Activated CD8-positive, alpha-beta T cell treated with anti-CD3 and anti-CD28 coated beads for 36 hours (primary cell): ENCODE data around the gene KIRREL1. TPM values are rescaled to one million over a fixed set of nuclear protein-coding genes. Genes with fewer than 3 reads are reported as not detected.

Experiments used
- ATAC-seq: fragments of 200-7000 bp; cut with Tn5 transposase; one replicate; pipeline ENCODE4 v1.10.0; 2021; ENCODE audit warnings: mild to moderate bottlenecking, moderate library complexity
- CTCF ChIA-PET: fragments of 350-600 bp; sonication (Branson Sonifier 250); formaldehyde crosslinking; loops from one replicate; lab custom pipeline; 2021; ENCODE audit warnings: antibody characterized with exemption; lab: Charles Lee
- POLR2A ChIA-PET: fragments of 350-600 bp; sonication (Branson Sonifier 250); formaldehyde crosslinking; loops from one replicate; lab custom pipeline; 2021; ENCODE audit warnings: antibody characterized with exemption; lab: Charles Lee
- DNase-seq: peaks from one replicate; pipeline ENCODE4 v3.0.0-alpha.2; 2020
- H3K27ac Mint-ChIP-seq: one replicate; pipeline ENCODE4 v1.8.0; 2021; ENCODE audit warnings: mild to moderate bottlenecking, mixed read lengths
- H3K27me3 Mint-ChIP-seq: one replicate; pipeline ENCODE4 v1.8.0; 2021; ENCODE audit warnings: mixed read lengths
- H3K36me3 Mint-ChIP-seq: one replicate; pipeline ENCODE4 v1.8.0; 2021; ENCODE audit warnings: low read depth, mixed read lengths
- H3K4me1 Mint-ChIP-seq: one replicate; pipeline ENCODE4 v1.8.0; 2021; ENCODE audit warnings: low read depth, mixed read lengths
- H3K4me3 Mint-ChIP-seq: one replicate; pipeline ENCODE4 v1.8.0; 2021; ENCODE audit warnings: mild to moderate bottlenecking, moderate library complexity, mixed read lengths
- H3K9me3 Mint-ChIP-seq: one replicate; pipeline ENCODE4 v1.8.0; 2021; ENCODE audit warnings: mixed read lengths
- intact Hi-C: fragments of 100-400 bp; cut with micrococcal nuclease; formaldehyde crosslinking; loops from one replicate; pipeline ENCODE4 v1.10.0; 2022
- total RNA-seq, 2 experiments: library from RNA; stranded (reverse); gene quantifications; one replicate each; pipeline ENCODE4 v1.2.3, GENCODE V29; 2021
- TF ChIP-seq, protein P1 (sequence below): fragments of 200-600 bp; IDR thresholded peaks from one replicate; pipeline ENCODE4 v1.8.0; 2022; ENCODE audit warnings: antibody characterized with exemption, mild to moderate bottlenecking

Gene KIRREL1
- total RNA-seq, 2 experiments from 2014 or later: 0.11 to 0.16 TPM

DNA sequence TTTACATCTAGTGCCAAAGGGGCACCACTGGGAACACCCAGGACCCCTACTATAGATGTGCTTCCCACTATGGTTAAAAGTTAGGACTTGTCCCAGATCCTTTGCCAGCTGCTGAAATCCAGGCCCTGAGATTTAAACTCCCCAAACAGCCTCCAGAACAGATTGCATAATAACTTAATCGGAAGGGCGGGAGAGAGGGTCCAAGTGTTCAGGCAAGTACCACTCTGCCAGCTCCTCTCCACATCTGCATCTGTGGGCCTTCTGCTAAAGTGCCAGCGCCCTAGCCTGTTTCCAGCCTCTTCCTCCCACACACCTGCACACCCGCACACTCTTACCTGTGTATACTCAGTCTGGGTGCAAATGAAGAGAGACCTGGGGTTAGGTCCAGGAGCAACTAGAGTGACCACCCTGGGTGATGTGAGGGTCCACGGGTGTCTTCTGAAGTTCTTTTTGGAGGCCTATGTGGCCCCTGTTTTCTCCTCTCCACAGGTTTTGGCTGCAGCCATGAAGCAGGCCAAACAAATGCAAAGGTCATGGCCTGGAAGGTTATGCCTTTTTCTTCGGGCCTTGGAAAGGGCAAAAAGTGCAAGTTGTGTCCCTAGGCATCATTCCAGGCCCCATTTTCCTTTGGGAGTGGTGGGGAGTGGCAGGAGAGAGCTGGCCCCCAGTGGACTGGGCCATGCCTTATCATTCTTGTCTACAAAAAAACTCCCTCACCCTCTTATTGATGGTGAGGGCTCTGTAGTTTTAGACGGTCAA, 29.3 kb downstream of the KIRREL1 start:
- Mint-ChIP-seq H3K27me3 (peaks cover 5% of the 10 kb centered on the region), H3K4me1 (no peaks in the 10 kb centered on the region), H3K36me3 (no peaks in the 10 kb centered on the region), H3K4me3 (no peak overlapping the region), H3K9me3 (no peaks in the 10 kb centered on the region), H3K27ac (no peak overlapping the region)
- intact Hi-C loops: no loop called here
- TF ChIP-seq, protein P1, sequence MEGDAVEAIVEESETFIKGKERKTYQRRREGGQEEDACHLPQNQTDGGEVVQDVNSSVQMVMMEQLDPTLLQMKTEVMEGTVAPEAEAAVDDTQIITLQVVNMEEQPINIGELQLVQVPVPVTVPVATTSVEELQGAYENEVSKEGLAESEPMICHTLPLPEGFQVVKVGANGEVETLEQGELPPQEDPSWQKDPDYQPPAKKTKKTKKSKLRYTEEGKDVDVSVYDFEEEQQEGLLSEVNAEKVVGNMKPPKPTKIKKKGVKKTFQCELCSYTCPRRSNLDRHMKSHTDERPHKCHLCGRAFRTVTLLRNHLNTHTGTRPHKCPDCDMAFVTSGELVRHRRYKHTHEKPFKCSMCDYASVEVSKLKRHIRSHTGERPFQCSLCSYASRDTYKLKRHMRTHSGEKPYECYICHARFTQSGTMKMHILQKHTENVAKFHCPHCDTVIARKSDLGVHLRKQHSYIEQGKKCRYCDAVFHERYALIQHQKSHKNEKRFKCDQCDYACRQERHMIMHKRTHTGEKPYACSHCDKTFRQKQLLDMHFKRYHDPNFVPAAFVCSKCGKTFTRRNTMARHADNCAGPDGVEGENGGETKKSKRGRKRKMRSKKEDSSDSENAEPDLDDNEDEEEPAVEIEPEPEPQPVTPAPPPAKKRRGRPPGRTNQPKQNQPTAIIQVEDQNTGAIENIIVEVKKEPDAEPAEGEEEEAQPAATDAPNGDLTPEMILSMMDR: no peak
- ATAC-seq: no peak
- DNase-seq: no peak
- CTCF ChIA-PET: interaction anchor here (0.9 to 1.0 kb wide), 2 partner anchors 31 to 73 kb away, joined by 3 to 4 read pairs; no protein-coding TSS in a partner anchor
- POLR2A ChIA-PET: no interaction called here

GRCh38 chr1:158024737-158025136, 31.3 kb downstream of the KIRREL1 start:
- intact Hi-C loops: no loop called here
- H3K36me3 Mint-ChIP-seq: no peaks in the 10 kb centered on the region
- POLR2A ChIA-PET: no interaction called here
- no peaks in the 10 kb centered on the region for H3K9me3 Mint-ChIP-seq
- TF ChIP-seq, protein P1: no peak
- H3K27me3 Mint-ChIP-seq: peaks cover 1% of the 10 kb centered on the region
- no peak overlapping the region for H3K4me3 Mint-ChIP-seq
- CTCF ChIA-PET: no interaction called here
- H3K27ac Mint-ChIP-seq: no peak overlapping the region
- no peak for DNase-seq
- H3K4me1 Mint-ChIP-seq: no peaks in the 10 kb centered on the region
- ATAC-seq: no peak

- intact Hi-C loops: no loop called here
- ATAC-seq (no peak), DNase-seq (no peak)
- H3K4me1 Mint-ChIP-seq: no peaks in the 10 kb centered on the region
- peaks cover 1% of the 10 kb centered on the region for H3K27me3 Mint-ChIP-seq
- TF ChIP-seq, protein P1: no peak
- H3K36me3 Mint-ChIP-seq: no peaks in the 10 kb centered on the region
- no peak overlapping the region for H3K27ac Mint-ChIP-seq
- ChIA-PET POLR2A (no interaction called here), CTCF (interaction anchor here (1.4 kb wide), 1 partner anchor 61 kb away, joined by 3 read pairs; no protein-coding TSS in a partner anchor)
- H3K4me3 Mint-ChIP-seq: no peak overlapping the region
- H3K9me3 Mint-ChIP-seq: no peaks in the 10 kb centered on the region
Observed at GRCh38 chr1:158025576-158026230, 32.3 kb downstream of the KIRREL1 start.

- H3K4me1 Mint-ChIP-seq: no peaks in the 10 kb centered on the region
- H3K27ac Mint-ChIP-seq: no peak overlapping the region
- H3K4me3 Mint-ChIP-seq: no peak overlapping the region
- no peaks in the 10 kb centered on the region for H3K36me3 Mint-ChIP-seq
- ChIA-PET POLR2A (no interaction called here), CTCF (interaction anchor here (1.1 to 1.4 kb wide), 2 partner anchors 34 to 62 kb away, joined by 3 read pairs; no protein-coding TSS in a partner anchor)
- DNase-seq (no peak), ATAC-seq (no peak)
- TF ChIP-seq, protein P1: no peak
- H3K9me3 Mint-ChIP-seq: no peaks in the 10 kb centered on the region
- intact Hi-C loops: no loop called here
- peaks cover 1% of the 10 kb centered on the region for H3K27me3 Mint-ChIP-seq
Observed at GRCh38 chr1:158026651-158027050, 33.2 kb downstream of the KIRREL1 start.

DNA sequence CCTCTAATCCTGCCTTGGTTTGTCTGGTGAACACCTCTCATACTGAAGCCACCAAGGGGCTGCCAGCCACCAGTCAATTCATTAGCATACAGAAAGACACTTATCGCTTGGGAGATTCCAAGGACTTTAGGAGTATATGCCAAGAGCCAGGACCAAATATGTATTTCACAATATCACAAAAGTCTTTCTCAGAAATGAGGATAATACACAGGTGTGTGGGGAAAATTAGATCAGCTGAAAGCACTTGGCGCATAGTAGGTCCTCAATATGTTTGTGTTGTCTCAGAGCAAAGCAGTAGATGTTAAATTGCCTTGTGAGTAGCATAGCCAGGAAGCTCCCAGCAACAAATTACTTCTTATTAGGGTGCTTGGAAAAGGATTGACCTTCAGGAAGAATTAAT, 34.1 kb downstream of the KIRREL1 start:
- intact Hi-C loops: no loop called here
- TF ChIP-seq, protein P1: no peak
- no peak overlapping the region for H3K4me3 Mint-ChIP-seq
- DNase-seq: no peak
- no peaks in the 10 kb centered on the region for H3K9me3 Mint-ChIP-seq
- no peak for ATAC-seq
- POLR2A ChIA-PET: no interaction called here
- no peak overlapping the region for H3K27ac Mint-ChIP-seq
- H3K4me1 Mint-ChIP-seq: no peaks in the 10 kb centered on the region
- no peaks in the 10 kb centered on the region for H3K36me3 Mint-ChIP-seq
- CTCF ChIA-PET: interaction anchor here (1.1 kb wide), 1 partner anchor 35 kb away, joined by 3 read pairs; no protein-coding TSS in a partner anchor
- peaks cover 1% of the 10 kb centered on the region for H3K27me3 Mint-ChIP-seq
